ENCODE data around the gene DNMBP. TPM values are rescaled to one million over a fixed set of nuclear protein-coding genes. Genes with fewer than 3 reads are reported as not detected.
A peak's percentile ranks its signal among the peaks of the same experiment; 100 is the strongest.

The DNMBP gene
- total and polyA plus RNA-seq, 2 experiments from 2014 or later: 13.6 to 22.9 TPM

- H3K4me3 ChIP-seq: no peak overlapping the region
- DNase-seq (ENCODE audit: low read depth in 1 of 2, low spot score in 1 of 2): peak in 1 of 2 donors; percentile 12
- no peaks in the 10 kb centered on the region for H3K9me3 ChIP-seq (ENCODE audit: low read depth)
- TF ChIP-seq CTCF (IDR thresholded peaks at IDR 0.05; ENCODE audit: low read depth, low read length): no peak
- H3K36me3 ChIP-seq: no peaks in the 10 kb centered on the region
- no peak overlapping the region for H3K27ac ChIP-seq
- no peaks in the 10 kb centered on the region for H3K27me3 ChIP-seq
- H3K4me1 ChIP-seq (ENCODE audit: low read depth): no peaks in the 10 kb centered on the region
These were observed 35.8 kb upstream of the DNMBP start for GRCh38 chr10:100045592-100045991.

GRCh38 chr10:100043796-100044195 lies 34.0 kb upstream of the DNMBP start:
- no peaks in the 10 kb centered on the region for H3K27me3 ChIP-seq
- DNase-seq (ENCODE audit: low read depth in 1 of 2, low spot score in 1 of 2): peak in 1 of 2 donors; percentile 81
- TF ChIP-seq CTCF (IDR thresholded peaks at IDR 0.05; ENCODE audit: low read depth, low read length): no peak
- no peak overlapping the region for H3K4me3 ChIP-seq
- H3K27ac ChIP-seq: no peak overlapping the region
- no peaks in the 10 kb centered on the region for H3K9me3 ChIP-seq (ENCODE audit: low read depth)
- H3K4me1 ChIP-seq (ENCODE audit: low read depth): no peaks in the 10 kb centered on the region
- no peaks in the 10 kb centered on the region for H3K36me3 ChIP-seq

GRCh38 chr10:100043344-100043743 lies 33.6 kb upstream of the DNMBP start:
- no peaks in the 10 kb centered on the region for H3K9me3 ChIP-seq (ENCODE audit: low read depth)
- no peak overlapping the region for H3K27ac ChIP-seq
- DNase-seq (ENCODE audit: low read depth in 1 of 2, low spot score in 1 of 2): no peak
- no peaks in the 10 kb centered on the region for H3K27me3 ChIP-seq
- H3K4me1 ChIP-seq (ENCODE audit: low read depth): no peaks in the 10 kb centered on the region
- no peak for TF ChIP-seq CTCF (IDR thresholded peaks at IDR 0.05; ENCODE audit: low read depth, low read length)
- H3K4me3 ChIP-seq: no peak overlapping the region
- H3K36me3 ChIP-seq: no peaks in the 10 kb centered on the region

GRCh38 chr10:100041306-100042002 lies 31.7 kb upstream of the DNMBP start:
- H3K27me3 ChIP-seq: no peaks in the 10 kb centered on the region
- no peak overlapping the region for H3K27ac ChIP-seq
- no peaks in the 10 kb centered on the region for H3K9me3 ChIP-seq (ENCODE audit: low read depth)
- no peak overlapping the region for H3K4me3 ChIP-seq
- TF ChIP-seq CTCF (IDR thresholded peaks at IDR 0.05; ENCODE audit: low read depth, low read length): no peak
- DNase-seq (ENCODE audit: low read depth in 1 of 2, low spot score in 1 of 2): no peak
- no peaks in the 10 kb centered on the region for H3K36me3 ChIP-seq
- H3K4me1 ChIP-seq (ENCODE audit: low read depth): no peaks in the 10 kb centered on the region

GRCh38 chr10:100038561-100039071 lies 28.9 kb upstream of the DNMBP start:
- Histone ChIP-seq H3K27ac (no peak overlapping the region), H3K4me3 (no peak overlapping the region), H3K9me3 (ENCODE audit: low read depth) (no peaks in the 10 kb centered on the region), H3K27me3 (no peaks in the 10 kb centered on the region), H3K36me3 (no peaks in the 10 kb centered on the region), H3K4me1 (ENCODE audit: low read depth) (no peaks in the 10 kb centered on the region)
- TF ChIP-seq CTCF (IDR thresholded peaks at IDR 0.05; ENCODE audit: low read depth, low read length): no peak
- peak in 1 of 2 donors; percentile 23 for DNase-seq (ENCODE audit: low read depth in 1 of 2, low spot score in 1 of 2)

All from cardiac muscle cell (in vitro differentiated cells and primary cell).